OCI-LY3 (cell line): ENCODE measurements around the gene MMD2.
"Not testable (repeated sequence)": the region's sequence is repeated elsewhere in the genome, so short reads cannot be mapped to it uniquely, and the experiment has no call there.

Source experiments
- H2AFZ ChIP-seq: fragments of 200-600, 300-600 bp; shearing (Covaris generic); 2 replicates; pipeline ENCODE4 v1.6.0; 2014; ENCODE audit warnings: antibody characterized with exemption, low read depth, low read length
- H3K27ac ChIP-seq: fragments of 200-600, 300-600 bp; sonication (generic); 2 replicates; pipeline ENCODE4 v1.5.1; 2014; ENCODE audit warnings: mild to moderate bottlenecking, low read length, moderate library complexity, mixed read lengths
- H3K27me3 ChIP-seq: fragments of 200-600, 300-600 bp; sonication (generic); 2 replicates; pipeline ENCODE4 v1.6.1; 2014; ENCODE audit warnings: low read depth, low read length, mixed read lengths
- H3K36me3 ChIP-seq: fragments of 200-600, 300-600 bp; sonication (generic); replicated peaks from 2 replicates; pipeline ENCODE3; 2014; ENCODE audit warnings: low read depth, low read length, mixed read lengths
- H3K4me1 ChIP-seq: fragments of 300-600, 200-600 bp; sonication (generic); 2 replicates; pipeline ENCODE4 v1.6.1; 2014; ENCODE audit warnings: low read length, mixed read lengths
- H3K4me2 ChIP-seq: fragments of 200-600, 300-600 bp; sonication (generic); 2 replicates; pipeline ENCODE4 v1.6.1; 2014; ENCODE audit warnings: low read length, mixed read lengths
- H3K4me3 ChIP-seq: fragments of 300-600, 200-600 bp; sonication (generic); 2 replicates; pipeline ENCODE4 v1.5.1; 2014; ENCODE audit warnings: antibody characterized with exemption, mild to moderate bottlenecking, low read length, moderate library complexity
- H3K79me2 ChIP-seq: fragments of 300-600, 200-600 bp; shearing (Covaris generic); 2 replicates; pipeline ENCODE4 v1.6.1; 2014; ENCODE audit warnings: mild to moderate bottlenecking, low read length, mixed read lengths
- H3K9ac ChIP-seq: fragments of 300-600, 200-600 bp; shearing (Covaris generic); 2 replicates; pipeline ENCODE4 v1.6.0; 2014; ENCODE audit warnings: mild to moderate bottlenecking, low read length, moderate library complexity
- H3K9me3 ChIP-seq: fragments of 200-600, 300-600 bp; shearing (Covaris generic); 2 replicates; pipeline ENCODE4 v1.6.1; 2014; ENCODE audit warnings: low read length, mixed read lengths; ENCODE audit not compliant: insufficient read depth
- H4K20me1 ChIP-seq: fragments of 200-600, 300-600 bp; sonication (generic); 2 replicates; pipeline ENCODE4 v1.6.1; 2016; ENCODE audit warnings: low read length, mixed read lengths; ENCODE audit not compliant: insufficient read depth
- CTCF ChIP-seq: fragments of 200-600, 300-600 bp; sonication (generic); IDR thresholded peaks from 2 replicates; pipeline ENCODE4 v1.5.1; 2014; ENCODE audit warnings: antibody characterized with exemption, low read length, low read depth
- EZH2phosphoT487 ChIP-seq: fragments of 200-600 bp; shearing (Covaris generic); IDR thresholded peaks from 2 replicates; pipeline ENCODE4 v1.6.1; 2018; ENCODE audit warnings: antibody characterized with exemption, mixed run types, low read depth

Gene MMD2

GRCh38 chr7:4973728-4974198 lies 14.8 kb upstream of the MMD2 start:
- Histone ChIP-seq H3K4me2 (peak overlapping the region; percentile 75), H3K4me1 (no peaks in the 10 kb centered on the region), H3K27ac (peak overlapping the region; percentile 35), H3K36me3 (no peaks in the 10 kb centered on the region), H4K20me1 (no peaks in the 10 kb centered on the region), H3K27me3 (no peaks in the 10 kb centered on the region), H3K9me3 (no peaks in the 10 kb centered on the region), H3K9ac (peak overlapping the region; percentile 77), H3K4me3 (peak overlapping the region; percentile 84), H2AFZ (peak overlapping the region; percentile 41; the same call in 1 of the 2 replicates), H3K79me2 (peaks cover 14% of the 10 kb centered on the region)
- peak; percentile 55 for TF ChIP-seq CTCF
- TF ChIP-seq EZH2phosphoT487, result no peak

- not testable (repeated sequence) for H3K4me2 ChIP-seq, H3K9ac ChIP-seq, H3K9me3 ChIP-seq, H4K20me1 ChIP-seq, H3K27me3 ChIP-seq, H3K36me3 ChIP-seq, H3K4me3 ChIP-seq, H2AFZ ChIP-seq, H3K4me1 ChIP-seq, H3K27ac ChIP-seq
- peaks cover 14% of the 10 kb centered on the region for H3K79me2 ChIP-seq
Observed at GRCh38 chr7:4972446-4972845, 13.5 kb upstream of the MMD2 start.

GRCh38 chr7:4965295-4966022 lies 6.5 kb upstream of the MMD2 start:
- H3K36me3 ChIP-seq, result no peaks in the 10 kb centered on the region
- H3K4me2 ChIP-seq, result no peak overlapping the region
- H4K20me1 ChIP-seq, result no peaks in the 10 kb centered on the region
- no peak overlapping the region for H3K4me3 ChIP-seq
- H3K9me3 ChIP-seq, result no peaks in the 10 kb centered on the region
- no peak overlapping the region for H3K27ac ChIP-seq
- H3K27me3 ChIP-seq, result no peaks in the 10 kb centered on the region
- H2AFZ ChIP-seq, result no peak overlapping the region
- H3K4me1 ChIP-seq, result no peaks in the 10 kb centered on the region
- H3K9ac ChIP-seq, result no peak overlapping the region
- H3K79me2 ChIP-seq, result no peaks in the 10 kb centered on the region
- TF ChIP-seq CTCF (no peak), EZH2phosphoT487 (no peak)

- no peaks in the 10 kb centered on the region for H3K36me3 ChIP-seq
- H4K20me1 ChIP-seq, result no peaks in the 10 kb centered on the region
- H3K4me1 ChIP-seq, result no peaks in the 10 kb centered on the region
- H3K27ac ChIP-seq, result no peak overlapping the region
- no peak overlapping the region for H2AFZ ChIP-seq
- no peaks in the 10 kb centered on the region for H3K79me2 ChIP-seq
- no peaks in the 10 kb centered on the region for H3K9me3 ChIP-seq
- no peak overlapping the region for H3K9ac ChIP-seq
- H3K4me2 ChIP-seq, result no peak overlapping the region
- H3K4me3 ChIP-seq, result no peak overlapping the region
- no peaks in the 10 kb centered on the region for H3K27me3 ChIP-seq
- TF ChIP-seq EZH2phosphoT487 (no peak), CTCF (no peak)
Observed at GRCh38 chr7:4964506-4964905, 5.5 kb upstream of the MMD2 start.
